Heart left ventricle (tissue), 16 donors: Measurements from ENCODE around the gene PPP1R1C. TPM values are rescaled to one million over a fixed set of nuclear protein-coding genes. Genes with fewer than 3 reads are reported as not detected.

Source experiments
- ATAC-seq, 4 donors: fragments of 200-7000 bp; cut with Tn5 transposase; one replicate each; pipeline ENCODE4 v1.9.1; 2020 to 2022; ENCODE audit warnings: moderate library complexity in 4 of 4, mild to moderate bottlenecking in 3 of 4, moderate number of reproducible peaks in 1 of 4
- DNase-seq, 5 donors: peaks; one replicate each; pipeline ENCODE4 v3.0.0-alpha.2; 2020
- H3K27ac ChIP-seq, 12 donors: fragments of 200-600 bp; sonication (generic) in 4 of 12; one replicate each; pipeline versions ENCODE4 v1.5.0 to v1.8.0; 2016 to 2022; ENCODE audit warnings: mild to moderate bottlenecking in 2 of 12
- H3K27me3 ChIP-seq, 9 donors: fragments of 200-600 bp; sonication (generic) in 2 of 9; one replicate each; pipeline versions ENCODE4 v1.5.1 to v1.8.0; 2016 to 2022; ENCODE audit warnings: mild to moderate bottlenecking in 3 of 9
- H3K36me3 ChIP-seq, 9 donors: fragments of 200-600 bp; sonication (generic) in 2 of 9; one replicate each; pipeline versions ENCODE4 v1.5.0 to v1.8.0; 2018 to 2022; ENCODE audit warnings: mild to moderate bottlenecking in 2 of 9
- H3K4me1 ChIP-seq, 12 donors: fragments of 200-600 bp; sonication (generic) in 4 of 12; one replicate each; pipeline versions ENCODE4 v1.5.0 to v1.8.0; 2016 to 2022; ENCODE audit warnings: mild to moderate bottlenecking in 3 of 12
- H3K4me3 ChIP-seq, 12 donors: fragments of 200-600 bp; sonication (generic) in 4 of 12; one replicate each; pipeline versions ENCODE4 v1.5.0 to v1.8.0; 2017 to 2022; ENCODE audit warnings: mild to moderate bottlenecking in 9 of 12, moderate library complexity in 4 of 12
- H3K9me3 ChIP-seq, 12 donors: fragments of 200-600 bp; sonication (generic) in 4 of 12; one replicate each; pipeline versions ENCODE4 v1.5.0 to v1.8.0; 2016 to 2022; ENCODE audit warnings: mild to moderate bottlenecking in 1 of 12
- POLR2A ChIP-seq, 2 donors: fragments of 450-650 bp; IDR thresholded peaks; one replicate each; pipeline ENCODE4 v1.6.1; 2017; ENCODE audit warnings: antibody characterized with exemption in 2 of 2, mild to moderate bottlenecking in 2 of 2, moderate library complexity in 2 of 2
- WGBS, 4 donors: extraction: QIAGEN DNeasy Blood & Tissue Kit in 2 of 4; methylation state at CpG; one replicate each; pipeline versions ENCODE4 v1.1.5 to v1.1.7; 2013 to 2018; 5-methylcytosine and 5-hydroxymethylcytosine counted together
- intact Hi-C, 10 donors: fragments of 100-400 bp; cut with DNase I; formaldehyde crosslinking; loops; one replicate each; pipeline versions ENCODE4 v1.11.1 to v1.14.2; 2022
- polyA plus RNA-seq, 2 donors: library from polyadenylated mRNA; stranded (reverse); fragments of 200-250 nt; gene quantifications; one replicate each; pipeline ENCODE4 v1.2.3, GENCODE V29; 2013
- total RNA-seq, 9 donors: library from RNA; depleted of rRNA in 2 of 9; stranded (reverse); fragments of >200 nt in 2 of 9; fragmentation: NEBNext Ultra II Directional in 3 of 9; extraction: Animal tissue kit (Norgen Biotek cat#: 25700) in 3 of 9; gene quantifications; one replicate each; pipeline versions ENCODE4 v1.1.0 to v1.2.4, GENCODE V29; 2016 to 2023
- TF ChIP-seq, protein P1 (sequence below), 12 donors: fragments of 200-600 bp; sonication (generic) in 4 of 12; IDR thresholded peaks; one replicate each; pipeline versions ENCODE4 v1.5.0 to v1.8.0; 2018 to 2022; ENCODE audit warnings: antibody characterized with exemption in 12 of 12, mild to moderate bottlenecking in 5 of 12
- donor health status: ischemic (EF 13 %, LVEDD 7.1; RV severe dilation, severe dysfunction).
- donor health status: healthy with polysubstance abuse.
- donor health status: DM: no; HTN: yes; CAD: no.
- donor health status: DM: no; HTN: no; CAD: no.
- donor health status: ischemic (EF 25% LVEDD 6.9; RV normal size, moderate dysfunction).
- donor health status: ischemic (EF 25% LVEDD 5.7; RV mildly dilated, moderate dysfunction).
- donor health status: healthy.
- donor health status: DM: yes; HTN: yes; CAD: no.
- donor health status: ischemic (EF 35%, LVEDD 5.7; RV mildly dilated, moderate dysfunction).
- donor health status: nonischemic (EF 11% LVEDD 7.7; RV severe dilation, severe dysfunction).
- donor health status: DM: yes; HTN: yes; CAD: no.
- donor health status: PGD.
- donor health status: ischemic (EF 29% LVEDD 5.4; RV normal size, mild dysfunction).
- donor health status: nonischemic (EF 23%, LVEDD 6.1; RV moderate dilation, normal function).

Gene PPP1R1C
- total and polyA plus RNA-seq, 11 donors = 2.9 to 44.5 (median 21.0) TPM

DNA sequence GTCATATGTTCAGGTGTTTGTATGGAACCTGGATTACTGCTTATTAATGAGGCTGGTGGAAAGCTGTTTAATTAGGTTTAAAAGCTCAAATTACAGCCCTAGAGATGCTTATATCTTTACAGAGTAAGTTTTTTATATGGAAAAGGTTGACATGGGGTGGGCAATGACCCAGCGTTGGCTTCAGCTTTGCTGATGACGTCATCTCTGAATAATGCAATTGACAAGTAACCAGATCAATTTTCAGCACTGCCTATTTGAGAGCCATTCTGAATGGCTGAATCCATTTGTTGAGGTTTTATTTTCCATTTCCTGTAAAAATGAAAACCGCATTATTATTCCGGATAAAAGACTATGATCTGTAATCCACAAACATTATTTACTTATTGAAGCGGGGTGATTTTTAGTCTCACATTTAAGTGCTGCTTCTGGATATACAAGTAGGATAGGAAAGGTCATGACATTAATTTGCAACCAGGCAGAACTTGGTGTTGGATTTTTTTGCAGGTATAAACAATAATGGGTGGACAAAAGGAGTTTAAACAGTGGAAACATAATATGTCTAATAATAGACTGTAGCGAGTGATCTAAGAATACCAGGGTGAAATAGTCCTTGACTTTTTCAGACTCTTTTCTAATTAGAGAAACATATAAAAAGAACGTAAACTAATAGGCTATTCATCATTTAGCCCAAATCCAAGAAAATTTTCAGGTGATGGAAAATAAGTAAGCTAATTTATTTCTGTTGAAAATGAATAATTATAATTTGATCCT, 2.7 kb downstream of the PPP1R1C start:
- no peak for TF ChIP-seq POLR2A (IDR thresholded peaks at IDR 0.05)
- TF ChIP-seq, protein P1, sequence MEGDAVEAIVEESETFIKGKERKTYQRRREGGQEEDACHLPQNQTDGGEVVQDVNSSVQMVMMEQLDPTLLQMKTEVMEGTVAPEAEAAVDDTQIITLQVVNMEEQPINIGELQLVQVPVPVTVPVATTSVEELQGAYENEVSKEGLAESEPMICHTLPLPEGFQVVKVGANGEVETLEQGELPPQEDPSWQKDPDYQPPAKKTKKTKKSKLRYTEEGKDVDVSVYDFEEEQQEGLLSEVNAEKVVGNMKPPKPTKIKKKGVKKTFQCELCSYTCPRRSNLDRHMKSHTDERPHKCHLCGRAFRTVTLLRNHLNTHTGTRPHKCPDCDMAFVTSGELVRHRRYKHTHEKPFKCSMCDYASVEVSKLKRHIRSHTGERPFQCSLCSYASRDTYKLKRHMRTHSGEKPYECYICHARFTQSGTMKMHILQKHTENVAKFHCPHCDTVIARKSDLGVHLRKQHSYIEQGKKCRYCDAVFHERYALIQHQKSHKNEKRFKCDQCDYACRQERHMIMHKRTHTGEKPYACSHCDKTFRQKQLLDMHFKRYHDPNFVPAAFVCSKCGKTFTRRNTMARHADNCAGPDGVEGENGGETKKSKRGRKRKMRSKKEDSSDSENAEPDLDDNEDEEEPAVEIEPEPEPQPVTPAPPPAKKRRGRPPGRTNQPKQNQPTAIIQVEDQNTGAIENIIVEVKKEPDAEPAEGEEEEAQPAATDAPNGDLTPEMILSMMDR (IDR thresholded peaks at IDR 0.05) = no peak
- ATAC-seq = peak in 3 of 4 donors; percentile 33 to 53 (median 43)

DNA sequence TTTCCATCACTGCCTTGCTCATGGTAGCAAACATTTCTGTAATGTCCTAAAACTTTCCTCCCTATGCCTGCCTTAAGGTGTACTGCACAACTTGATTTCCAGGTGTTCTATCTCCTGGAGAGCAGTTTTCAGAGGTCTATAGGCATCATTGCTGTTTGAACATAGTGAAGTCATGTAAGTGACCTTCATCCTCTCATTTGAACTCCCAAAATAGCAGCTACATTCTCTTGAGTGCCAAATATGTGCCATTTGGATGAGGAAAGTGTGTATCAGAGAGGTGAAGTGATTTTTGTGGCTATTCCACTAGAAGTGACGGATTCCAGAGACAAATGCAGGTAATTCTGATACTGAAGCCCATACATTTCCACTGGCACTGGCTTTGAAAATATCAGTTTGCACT, 3.4 kb downstream of the PPP1R1C start:
- TF ChIP-seq POLR2A (IDR thresholded peaks at IDR 0.05) = no peak
- TF ChIP-seq, protein P1 (IDR thresholded peaks at IDR 0.05) = no peak
- no peaks in the 10 kb centered on the region for H3K27me3 ChIP-seq
- 39 to 63% (median 53%) methylated on average over 1 of the region's 1 CpG for WGBS, 4 donors
- ATAC-seq (peak; percentile 57 to 66 (median 64)), DNase-seq (no peak)
- no peak overlapping the region for H3K4me3 ChIP-seq
- peaks cover 0 to 35% (median 22%) of the 10 kb centered on the region in 12 donors for H3K4me1 ChIP-seq
- no peaks in the 10 kb centered on the region for H3K9me3 ChIP-seq
- intact Hi-C loops = loop anchor here in 5 of 10 donors (5.0 to 10.0 kb wide), 5 partner anchors 63 to 88 kb away; no protein-coding TSS in a partner anchor
- no peaks in the 10 kb centered on the region for H3K36me3 ChIP-seq
- H3K27ac ChIP-seq = peak overlapping the region; percentile 18 to 86 (median 76)

More for the DNA sequence above, 2.7 kb downstream of the PPP1R1C start:
- Histone ChIP-seq H3K4me1 (peaks cover 0 to 39% (median 23%) of the 10 kb centered on the region in 12 donors), H3K27me3 (no peaks in the 10 kb centered on the region), H3K36me3 (no peaks in the 10 kb centered on the region), H3K4me3 (peak overlapping the region in 6 of 12 donors; percentile 5 to 54 (median 47)), H3K27ac (peak overlapping the region; percentile 22 to 86 (median 76)), H3K9me3 (no peaks in the 10 kb centered on the region)
- intact Hi-C loops = loop anchor here in 5 of 10 donors (5.0 to 10.0 kb wide), 5 partner anchors 64 to 89 kb away; no protein-coding TSS in a partner anchor
- no peak for DNase-seq
- WGBS, 4 donors = 36 to 55% (median 43%) methylated on average over 7 of the region's 7 CpGs

DNA sequence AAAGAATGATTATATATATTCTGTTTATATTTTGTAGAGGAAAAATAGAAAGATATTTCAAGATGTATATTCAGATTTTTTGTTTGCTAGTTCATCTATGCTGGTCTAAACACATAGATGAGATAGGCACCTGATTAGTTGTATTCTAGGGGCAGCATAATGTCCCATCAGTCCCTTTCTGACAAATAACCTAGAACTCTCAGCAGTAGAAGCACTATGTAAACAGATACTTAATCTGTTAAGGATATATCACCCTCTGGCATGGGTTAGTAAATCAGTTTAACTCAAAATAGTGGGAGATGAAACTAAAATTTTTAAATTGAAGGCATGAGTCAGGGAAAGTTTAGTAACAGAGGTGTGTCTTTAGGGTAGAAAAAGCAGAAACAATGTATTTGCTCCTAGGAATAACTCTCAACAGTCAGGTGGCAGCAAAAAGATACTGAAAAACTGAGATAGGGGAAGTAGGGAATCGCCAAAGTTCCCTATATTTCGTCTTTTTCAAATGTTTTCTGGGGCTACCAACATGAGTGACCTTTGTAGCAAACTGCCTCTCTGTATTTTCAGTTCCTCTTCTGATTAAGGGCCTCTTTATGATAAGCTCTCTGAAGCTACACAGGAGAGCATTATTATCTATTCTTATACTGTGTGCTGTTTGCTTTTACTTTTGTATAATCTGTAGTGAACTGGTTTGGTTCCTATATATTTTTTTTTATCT, 5.7 kb downstream of the PPP1R1C start:
- WGBS, 4 donors = 34 to 48% (median 44%) methylated on average over 2 of the region's 2 CpGs
- H3K4me3 ChIP-seq = no peak overlapping the region
- H3K27ac ChIP-seq = peak overlapping the region in 11 of 12 donors; percentile 24 to 82 (median 58)
- H3K4me1 ChIP-seq = peaks cover 0 to 19% (median 10%) of the 10 kb centered on the region in 12 donors
- TF ChIP-seq POLR2A (IDR thresholded peaks at IDR 0.05) = no peak
- TF ChIP-seq, protein P1 (IDR thresholded peaks at IDR 0.05) = no peak
- ATAC-seq = peak in 3 of 4 donors; percentile 34 to 62 (median 36)
- H3K27me3 ChIP-seq = no peaks in the 10 kb centered on the region
- intact Hi-C loops = loop anchor here in 1 of 10 donors (5.0 kb wide), 1 partner anchor 61 kb away; no protein-coding TSS in a partner anchor
- no peak for DNase-seq
- H3K9me3 ChIP-seq = no peaks in the 10 kb centered on the region
- no peaks in the 10 kb centered on the region for H3K36me3 ChIP-seq

DNA sequence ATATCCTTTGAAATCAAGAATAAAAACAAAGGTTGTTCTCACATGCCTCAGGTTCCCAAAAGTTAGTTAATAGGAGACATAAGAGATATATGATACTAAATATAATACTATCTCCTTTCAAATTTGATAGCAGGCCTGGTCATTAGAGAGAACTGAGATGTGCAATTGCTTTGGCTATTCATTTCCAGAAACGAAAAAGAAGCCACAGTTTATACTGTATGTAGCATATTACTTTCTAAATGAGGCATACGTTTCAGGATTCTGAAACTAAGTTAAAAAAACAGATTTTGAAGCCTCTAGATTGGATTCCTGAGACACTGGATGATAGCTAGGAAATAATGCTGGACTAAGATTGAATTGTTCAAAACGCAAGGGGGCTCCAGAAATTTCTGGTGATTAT, 7.1 kb downstream of the PPP1R1C start:
- no peak overlapping the region for H3K4me3 ChIP-seq
- TF ChIP-seq, protein P1 (IDR thresholded peaks at IDR 0.05) = no peak
- TF ChIP-seq POLR2A (IDR thresholded peaks at IDR 0.05) = no peak
- DNase-seq = no peak
- ATAC-seq = no peak
- H3K4me1 ChIP-seq = peaks cover 0 to 19% (median 9%) of the 10 kb centered on the region in 12 donors
- intact Hi-C loops = loop anchor here in 1 of 10 donors (5.0 kb wide), 1 partner anchor 60 kb away; no protein-coding TSS in a partner anchor
- H3K36me3 ChIP-seq = no peaks in the 10 kb centered on the region
- no peaks in the 10 kb centered on the region for H3K9me3 ChIP-seq
- no peaks in the 10 kb centered on the region for H3K27me3 ChIP-seq
- H3K27ac ChIP-seq = peak overlapping the region in 5 of 12 donors; percentile 17 to 73 (median 43)
- 32 to 57% (median 51%) methylated on average over 3 of the region's 3 CpGs for WGBS, 4 donors
